Right ventricle myocardium inferior (tissue), 1 donor: ENCODE measurements around the gene ZNRF3. TPM values are rescaled to one million over a fixed set of nuclear protein-coding genes. Genes with fewer than 3 reads are reported as not detected.
"Not testable (repeated sequence)": the region's sequence is repeated elsewhere in the genome, so short reads cannot be mapped to it uniquely, and the experiment has no call there.

Experiments used
- ATAC-seq: fragments of 200-7000 bp; cut with Tn5 transposase; one replicate; pipeline ENCODE4 v1.9.1; 2020; ENCODE audit warnings: mild to moderate bottlenecking, moderate library complexity
- DNase-seq: peaks from one replicate; pipeline ENCODE4 v3.0.0; 2021; ENCODE audit errors: missing footprints
- intact Hi-C: fragments of 100-400 bp; cut with DNase I; formaldehyde crosslinking; loops from one replicate; pipeline ENCODE4 v1.11.0; 2022
- total RNA-seq: library from RNA; stranded (reverse); fragmentation: NEBNext Ultra II Directional; extraction: Animal tissue kit (Norgen Biotek cat#: 25700); gene quantifications from one replicate; pipeline ENCODE4 v1.2.1, GENCODE V29; 2021
- donor health status: DM: no; HTN: yes; CAD: no; lungs with severe emphysema.

The ZNRF3 gene
- total RNA-seq, 1 donor from 2014 or later = 5.4 TPM

DNA sequence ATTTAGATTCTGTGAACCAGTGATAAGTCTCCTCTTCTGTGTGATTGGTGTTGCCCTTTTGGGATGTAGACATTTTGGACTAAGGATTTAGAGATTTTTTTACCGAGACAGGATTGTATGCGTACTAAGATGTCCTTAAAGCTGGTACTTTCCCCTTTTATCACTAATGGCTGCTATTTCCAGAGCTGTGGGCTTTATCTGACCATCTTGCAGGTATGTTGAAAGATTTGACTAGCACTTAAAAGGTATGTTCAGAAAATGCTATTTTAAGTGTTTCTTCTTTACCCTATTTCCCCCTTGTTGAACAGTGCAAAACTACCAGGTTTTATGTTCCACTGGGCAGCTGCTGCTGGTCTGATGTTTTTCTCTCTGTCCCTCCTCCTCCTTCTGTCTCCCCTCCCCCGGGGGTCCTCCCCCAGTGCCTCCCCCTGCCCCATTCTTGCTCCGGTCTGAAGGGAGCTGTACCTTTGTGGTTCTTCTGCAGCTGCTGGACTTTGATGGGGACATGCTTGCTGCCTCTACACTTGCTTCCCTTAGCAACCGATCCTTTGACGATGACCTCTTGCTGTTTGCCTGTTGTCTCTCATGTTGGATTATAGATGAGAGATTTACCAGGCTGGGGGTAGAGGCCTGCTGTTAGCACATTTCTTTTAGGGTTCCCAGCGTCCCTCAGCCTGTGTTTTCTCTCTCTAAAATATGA, 59.6 kb downstream of the ZNRF3 start:
- intact Hi-C loops = no loop called here
- no peak for DNase-seq
- no peak for ATAC-seq

DNA sequence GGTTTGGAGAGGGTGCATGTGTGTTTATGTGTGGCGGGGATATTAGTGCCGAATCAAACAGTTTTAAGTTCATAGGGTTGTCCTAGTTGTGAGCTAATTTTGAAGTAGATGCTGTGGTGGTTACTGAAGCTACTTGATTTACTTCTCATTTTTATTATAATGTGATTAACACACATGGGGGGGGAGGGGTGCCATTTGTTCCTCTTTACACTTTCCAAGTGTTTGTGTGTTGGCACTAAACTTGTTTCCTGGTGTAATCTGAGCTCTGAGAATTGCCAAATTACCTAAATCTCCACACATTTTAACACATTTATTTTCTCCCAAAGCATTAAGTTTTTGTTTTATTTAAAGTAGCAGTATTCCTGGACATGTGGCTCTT, 60.1 kb downstream of the ZNRF3 start:
- DNase-seq (no peak), ATAC-seq (no peak)
- intact Hi-C loops = no loop called here

DNA sequence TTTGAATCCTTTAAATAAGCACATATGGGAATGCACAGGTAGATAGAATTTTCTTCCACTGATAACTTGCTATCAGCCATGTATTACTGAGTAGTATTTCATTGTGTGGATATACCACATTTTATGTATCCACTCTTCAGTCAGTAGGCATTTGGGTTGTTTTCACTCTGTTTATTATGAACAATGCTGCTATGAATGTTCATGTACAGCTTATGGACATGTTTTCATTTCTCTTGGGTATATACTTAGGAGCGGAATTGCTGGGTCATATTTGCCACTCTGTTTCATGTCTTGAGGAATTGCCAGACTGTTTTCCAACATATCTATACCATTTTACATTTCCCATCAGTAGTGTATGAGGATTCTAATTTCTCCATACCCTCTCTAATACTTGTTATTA, 63.8 kb downstream of the ZNRF3 start:
- intact Hi-C loops = no loop called here
- DNase-seq (no peak), ATAC-seq (no peak)

DNA sequence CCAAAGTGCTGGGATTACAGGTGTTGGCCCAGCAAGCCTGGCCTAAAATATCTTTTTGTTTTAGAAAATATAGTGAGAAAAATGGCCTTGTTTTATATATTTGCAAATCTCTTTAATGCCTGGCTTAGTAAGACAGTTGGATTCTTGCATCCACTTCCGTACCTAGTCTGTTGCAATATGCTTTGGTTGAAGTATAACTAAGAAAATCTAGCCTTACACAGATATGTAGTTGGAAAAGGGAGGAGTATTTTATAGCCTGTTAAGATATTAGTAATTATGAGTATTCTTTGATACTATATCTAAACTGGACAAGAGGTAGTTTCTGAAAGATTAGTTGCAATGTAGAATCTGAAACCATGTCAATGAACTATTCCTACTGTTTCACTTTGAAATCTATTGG, 65.1 kb downstream of the ZNRF3 start:
- intact Hi-C loops = no loop called here
- ATAC-seq = no peak
- DNase-seq = no peak

DNA sequence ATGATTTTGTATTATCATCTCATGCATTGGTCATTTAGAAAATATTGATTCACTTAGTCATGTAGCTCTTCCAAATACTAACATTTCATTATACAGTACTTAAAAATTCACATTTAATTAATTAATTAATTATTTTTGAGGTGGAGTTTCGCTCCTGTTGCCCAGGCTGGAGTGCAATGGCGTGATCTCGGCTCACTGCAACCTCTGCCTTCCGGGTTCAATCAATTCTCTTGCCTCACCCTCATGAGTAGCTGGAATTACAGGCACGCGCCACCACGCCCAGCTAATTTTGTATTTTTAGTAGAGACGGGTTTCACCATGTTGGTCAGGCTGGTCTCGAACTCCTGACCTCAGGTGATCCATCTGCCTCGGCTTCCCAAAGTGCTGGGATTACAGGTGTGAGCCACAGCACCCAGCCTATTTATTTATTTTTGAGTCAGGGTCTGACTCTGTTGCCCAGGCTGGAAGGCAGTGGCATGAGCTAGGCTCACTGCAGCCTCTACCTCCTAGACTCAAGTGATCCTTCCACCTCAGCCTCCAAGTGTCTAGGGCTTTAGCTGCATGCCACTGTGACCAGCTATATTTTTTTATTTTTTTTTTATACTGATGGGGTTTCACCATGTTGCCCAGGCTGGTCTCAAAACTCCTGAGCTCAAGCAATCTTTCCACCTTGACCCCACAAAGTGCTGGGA, 65.6 kb downstream of the ZNRF3 start:
- DNase-seq, intact Hi-C loops, ATAC-seq: not testable (repeated sequence)

DNA sequence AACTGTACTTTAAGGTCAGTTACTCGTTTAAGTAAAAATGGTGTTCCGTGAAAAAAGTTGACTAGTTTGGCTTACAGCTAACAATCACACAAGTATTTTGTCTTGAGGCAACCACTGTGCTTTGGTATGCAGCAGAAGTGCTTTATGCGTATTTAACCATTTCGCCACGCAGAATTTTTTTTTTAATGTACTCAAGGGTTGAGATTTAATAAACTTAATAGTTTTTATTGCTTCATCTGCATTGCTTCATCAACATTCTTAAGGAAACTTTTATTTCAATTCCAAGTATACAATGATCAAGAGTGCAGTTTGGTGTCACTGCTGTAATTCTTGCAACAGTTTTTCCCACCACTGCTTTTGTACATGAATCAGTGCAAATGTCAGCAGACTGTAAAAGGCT, 66.4 kb downstream of the ZNRF3 start:
- intact Hi-C loops = no loop called here
- no peak for DNase-seq
- ATAC-seq = no peak

DNA sequence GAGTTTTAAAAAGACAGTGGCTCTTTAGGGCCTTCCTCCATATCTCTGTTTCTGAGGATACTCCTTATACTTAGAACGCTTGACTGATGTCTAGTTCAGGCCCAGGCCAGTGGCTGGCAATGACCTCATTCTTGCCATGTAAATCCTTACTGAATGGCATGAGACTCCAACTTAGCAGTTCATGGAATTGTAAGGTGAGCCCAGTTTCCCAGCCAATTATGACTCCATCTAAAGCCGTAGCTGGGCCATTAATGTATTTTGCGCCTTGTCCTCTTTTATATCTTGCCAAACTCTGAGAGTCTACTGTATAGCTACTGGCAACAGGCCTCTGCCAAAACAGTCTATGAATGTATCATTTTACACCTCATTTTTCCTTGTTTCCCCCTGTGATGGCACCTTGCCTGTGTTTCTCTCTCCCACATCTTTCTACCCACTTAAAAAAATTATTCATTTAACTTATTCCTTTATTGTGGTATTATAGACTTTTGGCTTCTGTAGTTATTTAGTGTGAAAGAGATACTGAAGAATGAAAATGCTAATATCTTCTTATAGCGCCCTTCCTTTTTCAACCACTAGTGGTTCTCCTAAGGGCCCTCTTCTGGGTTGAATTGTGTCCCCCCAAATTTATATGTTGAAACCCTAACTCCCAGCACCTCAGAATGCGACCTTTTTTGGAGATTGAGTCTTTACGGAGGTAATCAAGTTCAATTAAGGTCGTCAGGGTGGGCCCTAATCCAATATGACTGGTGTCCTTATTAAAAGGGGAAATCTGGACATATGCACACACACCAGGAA, 67.4 kb downstream of the ZNRF3 start:
- DNase-seq (no peak), ATAC-seq (no peak)
- intact Hi-C loops = no loop called here

DNA sequence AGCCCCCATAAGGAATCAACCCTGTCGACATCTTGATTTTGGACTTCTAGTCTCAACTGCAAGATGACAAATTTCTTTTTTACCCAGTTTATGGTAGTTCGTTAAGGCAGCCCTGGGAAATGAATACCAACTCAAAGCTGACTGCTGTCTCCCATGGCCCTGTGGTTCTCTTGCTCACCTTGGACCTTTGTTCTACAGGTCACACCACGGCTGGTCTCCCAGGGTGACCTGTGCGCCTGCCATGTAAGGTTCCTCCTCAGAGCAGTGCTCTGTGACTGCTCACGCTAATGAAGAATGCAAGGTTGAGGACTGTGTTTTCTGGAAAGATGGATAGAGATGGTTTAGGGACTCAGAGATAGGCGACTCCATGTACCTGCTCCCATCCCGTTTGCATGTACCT, 68.2 kb downstream of the ZNRF3 start:
- ATAC-seq (peak; percentile 7), DNase-seq (no peak)
- intact Hi-C loops = no loop called here

DNA sequence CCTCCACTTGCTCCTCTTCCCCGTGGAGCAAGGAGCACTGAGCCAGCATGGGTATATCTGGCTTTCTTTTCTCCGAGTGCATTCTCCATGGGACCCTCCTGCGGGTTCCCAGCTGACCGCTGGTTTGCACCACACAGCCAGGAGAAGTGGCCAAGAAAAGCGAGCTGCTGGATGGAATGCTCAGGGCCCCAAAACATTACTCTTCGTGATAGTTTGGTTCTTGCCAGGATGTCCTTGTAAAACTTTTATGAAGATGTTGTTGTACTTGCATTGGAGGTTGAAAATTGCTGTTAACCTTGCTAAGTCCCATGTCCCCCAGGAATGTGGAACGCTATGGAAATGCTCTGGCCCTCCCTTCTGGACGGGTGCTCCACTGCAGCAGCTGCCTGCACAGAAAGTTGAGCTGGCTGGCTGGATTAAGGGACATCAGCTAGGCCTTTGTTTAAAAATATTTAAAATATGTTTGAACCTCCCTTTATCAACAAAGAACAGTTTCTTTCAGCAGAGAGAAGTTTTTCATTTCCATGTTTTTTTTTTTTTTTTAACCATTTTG, 68.7 kb downstream of the ZNRF3 start:
- DNase-seq = no peak
- ATAC-seq = peak; percentile 62
- intact Hi-C loops = no loop called here

DNA sequence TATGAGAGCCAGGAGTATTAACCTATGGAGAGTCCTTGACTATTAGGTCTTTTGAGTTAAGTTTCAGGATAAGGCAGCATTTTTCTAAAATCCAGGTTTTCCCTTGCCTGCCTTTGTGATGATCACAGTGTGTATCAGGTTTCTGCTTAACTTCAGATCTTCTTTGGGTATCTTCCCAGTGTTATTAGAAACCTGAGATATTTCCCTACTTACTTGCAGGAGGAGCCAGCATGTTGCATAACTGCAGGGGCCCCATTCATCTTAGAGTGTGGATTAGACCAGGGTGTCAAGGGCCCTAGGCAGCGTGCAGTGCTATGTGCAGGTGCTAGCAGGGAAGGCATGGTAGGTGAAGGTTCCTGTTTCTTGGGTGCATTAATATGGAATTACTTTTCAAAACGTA, 69.5 kb downstream of the ZNRF3 start:
- intact Hi-C loops = no loop called here
- no peak for ATAC-seq
- DNase-seq = no peak

DNA sequence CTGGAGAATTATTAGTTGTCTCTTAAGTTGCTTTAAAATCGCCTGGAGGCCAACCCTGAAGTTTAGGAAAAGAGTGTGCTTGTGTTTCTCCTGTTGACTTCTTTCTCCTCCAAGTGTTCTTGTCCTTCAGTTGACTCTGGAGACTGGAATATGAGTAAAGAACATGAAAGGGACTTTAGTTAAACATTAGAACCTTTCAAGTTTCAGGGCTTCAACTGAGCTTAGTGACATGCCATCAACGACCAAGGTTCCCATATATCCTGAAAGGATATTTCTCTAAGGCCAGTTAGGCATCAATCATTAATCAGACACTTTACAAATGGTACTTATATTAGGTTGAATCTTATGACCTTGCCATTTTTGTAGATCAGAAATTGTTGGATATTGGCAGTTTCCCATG, 70.0 kb downstream of the ZNRF3 start:
- DNase-seq (no peak), ATAC-seq (no peak)
- intact Hi-C loops = no loop called here

DNA sequence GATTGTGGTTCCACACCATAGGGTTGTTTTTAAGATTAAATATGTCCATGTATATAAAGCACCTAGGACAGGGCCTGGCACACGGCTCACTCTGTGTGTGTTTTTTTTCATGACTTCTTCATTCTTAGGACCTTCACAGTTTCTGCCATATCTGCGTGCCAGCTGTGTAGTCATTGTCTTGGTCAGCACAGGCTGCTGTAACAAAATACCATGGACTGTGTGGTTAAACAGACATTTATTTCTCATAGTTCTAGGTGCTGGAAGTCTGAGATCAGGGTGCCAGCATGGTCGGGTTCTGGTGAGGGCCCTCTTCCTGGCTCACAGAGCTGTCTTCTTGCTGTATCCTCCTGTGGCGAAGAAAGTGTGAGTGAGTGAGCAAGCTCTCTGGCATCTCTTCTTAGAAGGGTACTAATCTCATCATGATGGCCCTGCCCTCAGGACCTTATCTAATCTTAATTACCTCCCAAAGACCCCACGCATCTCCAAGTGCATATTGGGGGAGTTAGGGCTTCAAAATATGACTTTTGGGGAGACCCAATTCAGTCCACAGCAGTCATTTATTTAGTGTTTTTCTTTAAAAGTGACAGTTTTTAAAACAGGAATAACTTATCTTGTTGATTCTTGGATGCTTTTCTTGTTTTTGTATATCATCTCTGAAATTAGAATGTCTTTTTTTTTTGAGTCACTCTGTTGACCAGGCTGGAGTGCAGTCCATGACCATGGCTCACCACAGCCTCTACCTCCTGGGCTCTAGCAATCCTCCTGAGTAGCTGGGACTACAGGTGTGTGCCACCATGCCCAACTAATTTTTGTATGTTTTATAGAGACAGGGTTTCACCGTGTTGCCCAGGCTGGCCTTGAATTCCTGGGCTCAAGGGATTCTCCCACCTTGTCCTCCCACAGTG, 70.9 kb downstream of the ZNRF3 start:
- ATAC-seq = no peak
- intact Hi-C loops = no loop called here
- no peak for DNase-seq

DNA sequence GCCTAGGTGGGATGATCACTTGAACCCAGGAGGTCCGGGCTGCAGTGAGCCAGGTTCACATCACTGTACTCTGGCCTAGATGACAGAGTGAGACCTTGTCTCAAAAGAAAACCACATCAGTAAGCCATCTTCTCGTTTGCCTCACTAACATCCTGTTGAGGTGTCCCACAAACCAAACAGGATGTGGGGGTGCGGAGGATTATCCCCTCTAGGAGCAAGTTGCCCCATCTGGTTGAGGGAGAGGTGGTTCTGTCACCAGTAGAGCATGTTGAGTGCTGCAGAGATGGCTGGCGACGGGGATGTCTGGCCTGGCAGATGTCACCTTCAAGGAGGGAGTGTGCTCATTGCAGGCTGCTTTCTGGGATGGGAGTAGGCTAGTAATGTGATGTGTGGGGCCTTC, 72.4 kb downstream of the ZNRF3 start:
- DNase-seq (no peak), ATAC-seq (no peak)
- intact Hi-C loops = no loop called here

DNA sequence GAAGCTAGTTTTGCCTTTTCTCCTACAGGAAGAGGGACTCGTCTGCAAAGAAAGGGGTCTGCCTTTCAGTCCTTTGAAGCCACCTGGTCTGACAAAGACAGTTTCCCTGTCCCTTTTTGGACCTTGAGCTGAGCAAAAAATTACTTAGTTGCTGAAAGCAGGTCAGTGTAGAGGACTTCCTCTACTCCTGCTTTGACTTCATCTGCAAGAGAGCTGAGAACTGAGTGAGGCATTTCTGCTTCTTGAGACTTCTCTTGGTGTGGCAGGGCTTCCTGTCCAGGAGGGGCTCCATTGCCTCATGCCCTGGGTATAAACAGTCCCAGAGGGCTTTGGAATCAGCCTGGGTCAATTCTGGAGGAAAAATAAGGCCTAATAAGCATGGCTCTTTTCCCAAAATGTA, 73.1 kb downstream of the ZNRF3 start:
- ATAC-seq = no peak
- intact Hi-C loops = no loop called here
- no peak for DNase-seq

DNA sequence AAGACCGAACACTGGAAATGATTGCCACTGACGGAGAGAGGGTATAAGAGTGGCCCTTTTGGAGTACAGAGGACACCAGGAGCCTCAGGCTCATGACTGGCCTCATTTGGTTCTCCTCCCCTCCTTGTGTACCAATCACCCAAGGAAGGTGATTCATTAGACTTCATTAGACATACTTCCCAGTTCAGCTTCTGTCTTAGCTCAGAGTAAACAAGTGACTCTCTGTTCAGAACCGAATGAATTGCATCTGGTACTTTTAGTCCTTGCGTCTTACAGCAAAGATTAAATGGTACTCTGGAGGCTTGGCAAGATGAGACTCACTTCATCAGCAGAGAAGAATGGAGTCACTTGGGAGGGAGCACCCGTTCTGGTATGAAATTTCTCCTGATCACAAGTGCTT, 75.2 kb downstream of the ZNRF3 start:
- DNase-seq (no peak), ATAC-seq (peak; percentile 80)
- intact Hi-C loops = no loop called here

DNA sequence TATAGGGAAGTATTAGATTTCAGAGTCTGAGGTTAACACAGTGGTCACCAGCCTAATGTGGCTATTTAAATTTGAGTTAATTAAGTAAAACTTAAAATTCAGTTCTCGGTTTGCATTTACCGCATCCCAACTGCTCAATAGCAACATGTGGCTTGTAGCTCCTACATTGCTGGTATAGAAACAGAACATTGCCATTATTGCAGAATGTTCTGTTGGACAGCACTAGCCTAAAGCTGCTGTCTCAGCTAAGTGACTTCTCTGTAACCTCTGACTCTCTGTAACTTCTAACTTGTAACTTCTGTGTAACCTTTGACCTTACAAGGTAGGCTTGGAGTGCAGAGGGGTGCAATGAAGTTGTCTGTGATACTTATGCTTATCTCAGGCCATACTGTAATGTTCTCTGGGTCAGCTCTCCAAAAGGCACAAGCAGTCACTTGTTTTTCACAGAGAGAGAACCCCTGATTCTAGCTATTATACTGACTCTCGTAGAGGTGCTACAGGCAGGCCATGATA, 78.7 kb downstream of the ZNRF3 start:
- no peak for DNase-seq
- no peak for ATAC-seq
- intact Hi-C loops = no loop called here

DNA sequence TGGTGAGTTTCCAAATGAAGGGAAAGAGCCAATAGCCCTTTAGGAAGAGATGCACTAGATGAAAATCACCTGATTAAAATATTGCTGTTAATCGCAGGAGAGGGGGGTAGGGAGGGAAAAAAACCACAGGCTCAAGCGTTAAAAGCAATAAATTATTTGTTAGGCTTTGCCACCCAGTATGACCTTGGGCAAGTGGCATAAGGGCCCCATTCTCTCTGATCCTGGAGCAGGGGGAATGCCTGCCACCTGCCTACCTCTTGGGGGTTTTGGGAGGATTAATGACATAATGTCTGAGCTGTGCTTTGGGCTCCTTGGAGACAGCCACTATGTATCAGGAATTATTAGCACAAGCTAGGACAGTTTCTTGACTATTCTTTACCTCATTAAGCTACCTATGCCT, 80.0 kb downstream of the ZNRF3 start:
- intact Hi-C loops = no loop called here
- no peak for ATAC-seq
- no peak for DNase-seq

DNA sequence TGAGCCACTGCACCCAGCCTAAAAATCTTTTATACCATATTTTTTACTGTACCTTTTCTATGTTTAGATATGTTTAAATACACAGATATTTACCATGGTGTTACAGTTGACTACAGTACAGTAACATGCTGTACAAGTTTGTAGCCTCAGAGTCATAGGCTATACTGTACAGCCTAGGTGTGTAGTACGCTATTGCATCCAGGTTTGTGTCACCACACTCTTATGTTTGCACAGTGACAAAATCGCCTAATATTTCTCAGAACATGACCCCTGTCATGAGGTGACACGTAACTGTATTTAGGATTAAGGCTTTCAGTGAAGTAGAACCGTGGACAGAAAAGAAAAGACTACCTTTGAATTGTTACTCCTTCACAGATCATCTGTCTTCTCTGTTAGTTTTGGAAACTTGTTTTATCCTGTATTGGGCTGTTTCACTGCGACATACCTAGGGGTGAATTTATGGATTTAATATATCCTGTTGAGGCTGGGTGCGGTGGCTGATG, 83.8 kb downstream of the ZNRF3 start:
- intact Hi-C loops = no loop called here
- ATAC-seq (no peak), DNase-seq (no peak)
